Loucy (cell line): ENCODE data around the gene BLTP2.

Experiments used
- CTCF ChIP-seq: fragments of 200-600 bp; sonication (generic); conservative IDR thresholded peaks from 2 replicates; pipeline ENCODE4 v1.5.1; 2014; ENCODE audit warnings: mild to moderate bottlenecking, antibody characterized with exemption, low read length
- EZH2phosphoT487 ChIP-seq: fragments of 200-600 bp; IDR thresholded peaks from 2 replicates; pipeline ENCODE4 v1.6.1; 2018; ENCODE audit warnings: antibody characterized with exemption, mild to moderate bottlenecking, moderate library complexity, borderline replicate concordance

DNA sequence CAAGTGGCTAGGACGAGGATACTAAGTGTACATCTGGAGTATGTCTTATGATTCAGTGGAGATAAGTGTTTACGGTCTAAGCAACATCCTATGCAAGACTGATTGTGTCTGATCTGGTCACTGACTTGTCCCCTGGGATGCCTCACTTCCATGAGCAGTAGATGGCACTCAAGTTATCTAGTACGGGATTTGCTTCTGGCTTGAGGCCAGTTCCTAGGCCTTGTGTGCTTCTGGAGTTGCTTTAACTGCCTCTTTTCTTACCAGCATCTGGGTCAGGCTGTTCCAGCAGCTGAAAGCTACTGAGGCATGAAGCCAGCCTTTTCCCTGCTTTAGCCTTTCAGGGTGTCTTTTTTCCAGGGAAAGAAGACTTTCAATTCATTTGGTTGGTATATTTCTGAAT, 40.0 kb upstream of the BLTP2 start:
- TF ChIP-seq CTCF, result no peak
- TF ChIP-seq EZH2phosphoT487, result no peak
